C4-2B (cell line): Measurements from ENCODE around the gene RFX2.
"Not testable (repeated sequence)": the region's sequence is repeated elsewhere in the genome, so short reads cannot be mapped to it uniquely, and the experiment has no call there.

Experiments
- ZFX ChIP-seq: fragments of 450-650 bp; IDR thresholded peaks from 2 replicates; pipeline ENCODE4 v1.6.1; 2017
- TF ChIP-seq, protein P1 (sequence below): fragments of 450-650 bp; conservative IDR thresholded peaks from 2 replicates; pipeline ENCODE4 v1.5.1; 2017; ENCODE audit warnings: mild to moderate bottlenecking

DNA sequence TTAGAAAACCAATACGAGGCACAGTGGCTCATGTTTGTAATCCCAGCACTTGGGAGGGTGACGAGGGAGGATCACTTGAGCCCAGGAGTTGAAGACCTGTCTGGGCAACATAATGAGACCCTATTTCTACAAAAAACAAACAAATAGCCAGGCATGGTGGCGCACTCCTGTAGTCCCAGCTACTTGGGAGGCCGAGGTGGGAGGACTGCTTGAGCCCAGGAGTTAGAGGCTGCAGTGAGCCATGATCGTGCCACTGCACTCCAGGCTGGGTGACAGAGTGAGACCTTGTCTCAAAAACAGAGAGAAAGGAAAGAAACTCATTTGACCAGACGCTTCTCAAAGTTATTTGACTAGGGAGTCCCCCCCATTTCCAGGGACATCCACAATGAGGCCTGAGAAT is 147.0 kb downstream of the RFX2 start:
- TF ChIP-seq, protein P1, sequence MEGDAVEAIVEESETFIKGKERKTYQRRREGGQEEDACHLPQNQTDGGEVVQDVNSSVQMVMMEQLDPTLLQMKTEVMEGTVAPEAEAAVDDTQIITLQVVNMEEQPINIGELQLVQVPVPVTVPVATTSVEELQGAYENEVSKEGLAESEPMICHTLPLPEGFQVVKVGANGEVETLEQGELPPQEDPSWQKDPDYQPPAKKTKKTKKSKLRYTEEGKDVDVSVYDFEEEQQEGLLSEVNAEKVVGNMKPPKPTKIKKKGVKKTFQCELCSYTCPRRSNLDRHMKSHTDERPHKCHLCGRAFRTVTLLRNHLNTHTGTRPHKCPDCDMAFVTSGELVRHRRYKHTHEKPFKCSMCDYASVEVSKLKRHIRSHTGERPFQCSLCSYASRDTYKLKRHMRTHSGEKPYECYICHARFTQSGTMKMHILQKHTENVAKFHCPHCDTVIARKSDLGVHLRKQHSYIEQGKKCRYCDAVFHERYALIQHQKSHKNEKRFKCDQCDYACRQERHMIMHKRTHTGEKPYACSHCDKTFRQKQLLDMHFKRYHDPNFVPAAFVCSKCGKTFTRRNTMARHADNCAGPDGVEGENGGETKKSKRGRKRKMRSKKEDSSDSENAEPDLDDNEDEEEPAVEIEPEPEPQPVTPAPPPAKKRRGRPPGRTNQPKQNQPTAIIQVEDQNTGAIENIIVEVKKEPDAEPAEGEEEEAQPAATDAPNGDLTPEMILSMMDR: not testable (repeated sequence)
- TF ChIP-seq ZFX: not testable (repeated sequence)
